GM23338 (cell line): ENCODE results near the gene F13A1. TPM values are rescaled to one million over a fixed set of nuclear protein-coding genes. Genes with fewer than 3 reads are reported as not detected.

Experiments
- microRNA-seq: library from miRNA; unstranded; fragments of <30 nt; microRNA quantifications from one replicate; pipeline ENCODE4, GENCODE V29; 2017
- polyA plus RNA-seq: library from polyadenylated mRNA; unstranded; fragments of >200 nt; fragmentation: Nextera tagmentation; extraction: Ambion mirVana; gene quantifications from 2 replicates; pipeline ENCODE4 v1.2.1, GENCODE V29; 2016
- small RNA-seq: library from RNA; depleted of rRNA; stranded (forward); fragments of <200 nt; gene quantifications from one replicate; pipeline ENCODE3, GENCODE V24; 2014; ENCODE audit warnings: low replicate concordance
- total RNA-seq: library from RNA; depleted of rRNA; stranded (reverse); fragments of >200 nt; shearing (Covaris generic); gene quantifications from 2 replicates; pipeline ENCODE4 v1.2.3, GENCODE V29; 2014

Gene F13A1
- total and polyA plus RNA-seq, 2 experiments from 2014 or later = 0.31 to 0.32 TPM

Small RNAs within 50 kb of the gene (microRNA-seq; reads per million reads assigned to microRNA genes)
- gene MIR5683 (not detected), gene MIR7853 (not detected)

Small RNAs within 50 kb of the gene (small RNA-seq; reads per million reads assigned to genes)
- not detected for gene MIR7853
